H1 (cell line): ENCODE measurements around the gene EYA2. TPM values are rescaled to one million over a fixed set of nuclear protein-coding genes. Genes with fewer than 3 reads are reported as not detected.

Source experiments
- CTCF ChIA-PET: fragments of 300-600 bp; sonication (Branson Sonifier 250); formaldehyde crosslinking; loops from one replicate; lab custom pipeline; 2021; ENCODE audit not compliant: partially characterized antibody; lab: Charles Lee
- POLR2A ChIA-PET: fragments of 300-600 bp; sonication (Branson Sonifier 250); formaldehyde crosslinking; loops from one replicate; lab custom pipeline; 2021; ENCODE audit warnings: inconsistent platforms; ENCODE audit not compliant: partially characterized antibody; lab: Charles Lee
- DNase-seq, 2 experiments: peaks; one replicate each; pipeline versions ENCODE4 v3.0.0 to v3.0.0-alpha.2; 2010 to 2022; ENCODE audit warnings: low spot score in 2 of 2, low read depth in 1 of 2, mixed read lengths in 1 of 2
- FAIRE-seq: peaks from 2 replicates; lab custom pipeline; 2011; peaks lifted over from hg19 to GRCh38; lab: Jason Lieb, UNC
- H2AFZ ChIP-seq: 2 replicates; pipeline ENCODE4 v1.8.1; 2012; ENCODE audit warnings: low read length, inconsistent platforms
- H2AK5ac ChIP-seq: 2 replicates; pipeline ENCODE4 v1.6.1; 2013; ENCODE audit warnings: low read depth, low read length
- H2BK120ac ChIP-seq: replicated peaks from 2 replicates; pipeline ENCODE3; 2013; ENCODE audit warnings: low read depth, low read length, inconsistent platforms
- H2BK12ac ChIP-seq: 2 replicates; pipeline ENCODE4 v1.6.1; 2013; ENCODE audit warnings: low read depth, low read length
- H2BK15ac ChIP-seq: 2 replicates; pipeline ENCODE4 v1.6.1; 2013; ENCODE audit warnings: low read length
- H2BK20ac ChIP-seq: 2 replicates; pipeline ENCODE4 v1.6.1; 2013; ENCODE audit warnings: low read length
- H2BK5ac ChIP-seq: 2 replicates; pipeline ENCODE4 v1.6.1; 2013; ENCODE audit warnings: low read depth, low read length
- H3K14ac ChIP-seq: 2 replicates; pipeline ENCODE4 v1.6.1; 2013; ENCODE audit warnings: inconsistent platforms; ENCODE audit not compliant: insufficient read length
- H3K18ac ChIP-seq: 2 replicates; pipeline ENCODE4 v1.6.1; 2013; ENCODE audit warnings: low read length; ENCODE audit errors: extremely low read depth
- H3K23ac ChIP-seq: 2 replicates; pipeline ENCODE4 v1.6.1; 2013; ENCODE audit warnings: inconsistent platforms; ENCODE audit not compliant: insufficient read length
- H3K23me2 ChIP-seq: 2 replicates; pipeline ENCODE4 v1.6.1; 2013; ENCODE audit warnings: low read depth, low read length
- H3K27ac ChIP-seq: 2 replicates; pipeline ENCODE4 v1.6.1; 2011; ENCODE audit warnings: low read depth, low read length, inconsistent platforms
- H3K27me3 ChIP-seq, 4 experiments: replicated peaks in 1 of 4; 1 replicate in 1 of 4; 2 replicates in 3 of 4; pipeline versions ENCODE4 v1.6.1 to v1.8.1; 2011 to 2013; ENCODE audit warnings: low read length in 3 of 4, mild to moderate bottlenecking in 3 of 4, inconsistent platforms in 2 of 4, mixed read lengths in 2 of 4, moderate library complexity in 1 of 4; ENCODE audit not compliant: control insufficient read depth in 3 of 4, insufficient read depth in 3 of 4; ENCODE audit errors: extremely low read depth in 1 of 4
- H3K36me3 ChIP-seq, 4 experiments: 2 replicates each; pipeline versions ENCODE4 v1.6.1 to v1.8.1; 2011 to 2013; ENCODE audit warnings: mild to moderate bottlenecking in 4 of 4, low read length in 3 of 4, moderate library complexity in 2 of 4, control low read depth in 1 of 4, inconsistent platforms in 1 of 4; ENCODE audit not compliant: insufficient read depth in 4 of 4, control insufficient read depth in 2 of 4
- H3K4ac ChIP-seq: replicated peaks from 2 replicates; pipeline ENCODE3; 2013; ENCODE audit warnings: low read length, low read depth, mixed read lengths, inconsistent platforms; ENCODE audit not compliant: insufficient read length
- H3K4me1 ChIP-seq, 4 experiments: replicated peaks in 1 of 4; 1 replicate in 1 of 4; 2 replicates in 3 of 4; pipeline versions ENCODE4 v1.6.1 to v1.8.1; 2011 to 2013; ENCODE audit warnings: low read length in 3 of 4, inconsistent platforms in 2 of 4, mixed read lengths in 1 of 4; ENCODE audit not compliant: insufficient read depth in 4 of 4, control insufficient read depth in 3 of 4
- H3K4me2 ChIP-seq, 2 experiments: 2 replicates each; pipeline versions ENCODE4 v1.6.1 to v1.8.1; 2011 to 2013; ENCODE audit warnings: low read depth in 2 of 2, low read length in 2 of 2, control low read depth in 1 of 2, inconsistent platforms in 1 of 2, mild to moderate bottlenecking in 1 of 2; ENCODE audit not compliant: insufficient read depth in 1 of 2
- H3K4me3 ChIP-seq, 4 experiments: fragments of 200-600, 300-600 bp in 1 of 4; sonication (generic), shearing (Covaris generic), sonication (Bioruptor Twin) in 1 of 4; 2 replicates each; pipeline versions ENCODE4 v1.5.1 to v1.8.1; 2011 to 2016; ENCODE audit warnings: low read length in 4 of 4, low read depth in 3 of 4, control low read depth in 2 of 4, inconsistent platforms in 2 of 4, mild to moderate bottlenecking in 2 of 4, mixed read lengths in 1 of 4, moderate library complexity in 1 of 4; ENCODE audit not compliant: insufficient read depth in 2 of 4; ENCODE audit errors: extremely low read depth in 1 of 4
- H3K56ac ChIP-seq: replicated peaks from 2 replicates; pipeline ENCODE3; 2013; ENCODE audit warnings: low read depth, mild to moderate bottlenecking, mixed read lengths, low read length, inconsistent platforms; ENCODE audit not compliant: insufficient read length
- H3K79me1 ChIP-seq: 2 replicates; pipeline ENCODE4 v1.6.1; 2013; ENCODE audit warnings: low read depth, low read length, control low read depth
- H3K79me2 ChIP-seq, 2 experiments: 2 replicates each; pipeline versions ENCODE4 v1.6.1 to v1.8.1; 2012 to 2013; ENCODE audit warnings: low read length in 2 of 2, mild to moderate bottlenecking in 2 of 2, inconsistent platforms in 1 of 2; ENCODE audit not compliant: insufficient read depth in 2 of 2, control insufficient read depth in 1 of 2
- H3K9ac ChIP-seq, 4 experiments: replicated peaks in 1 of 4; 1 replicate in 1 of 4; 2 replicates in 3 of 4; pipeline versions ENCODE4 v1.6.1 to v1.8.1; 2011 to 2013; ENCODE audit warnings: low read depth in 3 of 4, low read length in 3 of 4, control low read depth in 2 of 4, mild to moderate bottlenecking in 2 of 4, moderate library complexity in 2 of 4, inconsistent platforms in 1 of 4; ENCODE audit errors: extremely low read depth in 1 of 4
- H3K9me3 ChIP-seq, 2 experiments: 2 replicates each; pipeline versions ENCODE4 v1.6.1 to v1.8.1; 2012 to 2013; ENCODE audit warnings: mild to moderate bottlenecking in 2 of 2, moderate library complexity in 2 of 2, control low read depth in 1 of 2, inconsistent platforms in 1 of 2, low read depth in 1 of 2, low read length in 1 of 2, mixed read lengths in 1 of 2; ENCODE audit not compliant: insufficient read depth in 2 of 2
- H4K20me1 ChIP-seq, 2 experiments: replicated peaks in 1 of 2; 2 replicates each; pipeline versions ENCODE3 to v1.8.1; 2011 to 2013; ENCODE audit warnings: inconsistent platforms in 2 of 2, low read length in 2 of 2, mild to moderate bottlenecking in 1 of 2; ENCODE audit not compliant: insufficient read depth in 2 of 2, control insufficient read depth in 1 of 2
- H4K5ac ChIP-seq: 2 replicates; pipeline ENCODE4 v1.6.1; 2013; ENCODE audit warnings: low read length, low read depth, mixed read lengths, inconsistent platforms; ENCODE audit not compliant: insufficient read length
- H4K8ac ChIP-seq: 2 replicates; pipeline ENCODE4 v1.8.0; 2013; ENCODE audit warnings: mild to moderate bottlenecking, moderate library complexity, low read length, inconsistent platforms; ENCODE audit not compliant: insufficient read depth; ENCODE audit errors: extremely low read depth
- H4K91ac ChIP-seq: replicated peaks from 2 replicates; pipeline ENCODE3; 2013; ENCODE audit warnings: low read length, mixed read lengths, inconsistent platforms; ENCODE audit not compliant: insufficient read length
- BCL11A ChIP-seq, 2 experiments: IDR thresholded peaks; one replicate each; pipeline ENCODE4 v1.6.1; 2011; ENCODE audit warnings: low read depth in 2 of 2, low read length in 2 of 2, mild to moderate bottlenecking in 2 of 2
- CTCF ChIP-seq, 3 experiments: IDR thresholded peaks; 1 replicate in 2 of 3; 2 replicates in 1 of 3; pipeline versions ENCODE4 v1.5.1 to v1.6.1; 2011; ENCODE audit warnings: low read length in 3 of 3, mild to moderate bottlenecking in 3 of 3, inconsistent platforms in 2 of 3, low read depth in 1 of 3, moderate library complexity in 1 of 3; ENCODE audit not compliant: insufficient read depth in 1 of 3; ENCODE audit errors: control extremely low read depth in 1 of 3
- WGBS, 2 experiments: shearing (Covaris generic) in 1 of 2; methylation state at CpG; one replicate each; pipeline versions ENCODE4 v1.1.6 to v1.1.7; 2013 to 2015; ENCODE audit warnings: low lambda C conversion rate in 2 of 2, mixed read lengths in 2 of 2, inconsistent platforms in 1 of 2, low coverage in 1 of 2, missing lambda C conversion rate in 1 of 2; ENCODE audit not compliant: insufficient replicate concordance in 2 of 2, insufficient coverage in 1 of 2, insufficient read length in 1 of 2; ENCODE audit errors: extremely low coverage in 1 of 2, missing lambda C conversion rate in 1 of 2; 5-methylcytosine and 5-hydroxymethylcytosine counted together
- polyA plus RNA-seq, 7 experiments: library from polyadenylated mRNA; depleted of rRNA in 3 of 7; stranded (reverse) in 5 of 7; unstranded in 2 of 7; fragments of >200 nt in 5 of 7; fragments of 200-250 nt in 2 of 7; gene quantifications; 1 replicate in 5 of 7; 2 replicates in 1 of 7; 4 replicates in 1 of 7; pipeline versions ENCODE4 v1.2.1 to v1.2.3, GENCODE V29; 2011 to 2013; ENCODE audit warnings: missing spikeins in 2 of 7, mixed read lengths in 2 of 7
- total RNA-seq: library from RNA; stranded (reverse); fragmentation: NEBNext Ultra II Directional; extraction: Animal tissue kit (Norgen Biotek cat#: 25700); gene quantifications from 2 replicates; pipeline ENCODE4 v1.2.1, GENCODE V29; 2021

EYA2 gene
- total and polyA plus RNA-seq, 2 of the 8 experiments (the other 6 are each of a cell fraction or from before 2014, with no cell fraction given), result 1.6 to 1.7 TPM

GRCh38 chr20:46967646-46968045 is 73.0 kb downstream of the EYA2 start:
- Histone ChIP-seq H3K27ac (no peak overlapping the region), H2BK12ac (no peak overlapping the region), H3K4me3 (no peak overlapping the region), H4K5ac (no peak overlapping the region), H2BK120ac (no peak overlapping the region), H4K91ac (no peak overlapping the region), H2BK15ac (no peak overlapping the region), H3K9ac (no peak overlapping the region), H2AK5ac (peak overlapping the region; percentile 66; the same call in 1 of the 2 replicates), H3K4me2 (no peak overlapping the region), H2BK5ac (0 out of 2 replicates have a peak overlapping the region, but pooled peaks have one; percentile 2), H3K9me3 (no peaks in the 10 kb centered on the region), H4K8ac (no peak overlapping the region), H3K23ac (no peak overlapping the region), H2BK20ac (no peak overlapping the region), H3K14ac (no peak overlapping the region), H3K79me2 (no peaks in the 10 kb centered on the region), H3K4ac (no peak overlapping the region), H3K18ac (no peak overlapping the region), H3K79me1 (no peaks in the 10 kb centered on the region), H2AFZ (no peak overlapping the region), H3K36me3 (no peaks in the 10 kb centered on the region), H4K20me1 (no peaks in the 10 kb centered on the region), H3K27me3 (no peaks in the 10 kb centered on the region; a peak in 1 of 7 replicates), H3K23me2 (no peaks in the 10 kb centered on the region), H3K4me1 (peaks cover 0 to 3% (median 0%) of the 10 kb centered on the region in 4 experiments; a peak in 1 of 7 replicates), H3K56ac (no peak overlapping the region)
- POLR2A ChIA-PET, result no interaction called here
- 96% methylated on average over 2 of the region's 2 CpGs; no CpG with 5 or more reads in 1 of the 2 experiments for WGBS, 2 experiments
- TF ChIP-seq CTCF (IDR thresholded peaks at IDR 0.05; ENCODE audit: control extremely low read depth in 1 of 3, insufficient read depth in 1 of 3, low read depth in 1 of 3, low read length in 3 of 3) (peak in 1 of 3 experiments; percentile 8; a peak in 1 of 4 replicates), BCL11A (IDR thresholded peaks at IDR 0.05; ENCODE audit: low read depth in 2 of 2, low read length in 2 of 2) (no peak)
- CTCF ChIA-PET, result interaction anchor here (0.6 to 1.1 kb wide), 5 partner anchors 11 to 1909 kb away, joined by 3 read pairs; no protein-coding TSS in a partner anchor
- DNase-seq, result no peak
- no peak for FAIRE-seq
